AG04450 (cell line): ENCODE measurements around the gene DMD. TPM values are rescaled to one million over a fixed set of nuclear protein-coding genes. Genes with fewer than 3 reads are reported as not detected.

Experiments used
- CTCF ChIA-PET: fragments of 300-600, 350-600 bp; formaldehyde crosslinking; extraction: SDS; loops from one replicate; lab custom pipeline; 2022; ENCODE audit warnings: antibody characterized with exemption, inconsistent platforms; lab: Charles Lee
- POLR2A ChIA-PET: fragments of 350-600 bp; formaldehyde crosslinking; extraction: SDS; loops from one replicate; lab custom pipeline; 2021; ENCODE audit warnings: antibody characterized with exemption, inconsistent platforms; lab: Yijun Ruan, JAX
- DNase-seq: peaks from one replicate; pipeline ENCODE4 v3.0.0-alpha.2; 2011; ENCODE audit warnings: low read depth, low spot score
- H3K27ac ChIP-seq: one replicate; pipeline ENCODE4 v1.5.1; 2012; ENCODE audit warnings: low read depth, low read length, control low read depth
- H3K27me3 ChIP-seq: one replicate; pipeline ENCODE4 v1.6.0; 2012; ENCODE audit warnings: low read length; ENCODE audit not compliant: control insufficient read depth, insufficient read depth
- H3K4me3 ChIP-seq: 2 replicates; pipeline ENCODE4 v1.5.1; 2011; ENCODE audit warnings: mild to moderate bottlenecking, low read depth, low read length, control low read depth
- H3K9me3 ChIP-seq: 2 replicates; pipeline ENCODE4 v1.5.1; 2012; ENCODE audit warnings: low read length; ENCODE audit not compliant: control insufficient read depth, insufficient read depth
- CTCF ChIP-seq: IDR thresholded peaks from 2 replicates; pipeline ENCODE4 v1.5.1; 2011; ENCODE audit warnings: low read depth, low read length, control low read depth, inconsistent platforms
- polyA plus RNA-seq: library from polyadenylated mRNA; depleted of rRNA; stranded (reverse); fragments of >200 nt; gene quantifications from 2 replicates; pipeline ENCODE4 v1.2.3, GENCODE V29; 2011

DMD gene
- polyA plus RNA-seq, 1 experiment, result 7.6 TPM

- H3K4me3 ChIP-seq, result no peak overlapping the region
- POLR2A ChIA-PET, result no interaction called here
- H3K9me3 ChIP-seq, result no peaks in the 10 kb centered on the region
- TF ChIP-seq CTCF, result no peak
- H3K27ac ChIP-seq, result no peak overlapping the region
- H3K27me3 ChIP-seq, result peaks cover 2% of the 10 kb centered on the region
- DNase-seq, result no peak
- CTCF ChIA-PET, result no interaction called here
Measured at GRCh38 chrX:31098079-31098478, 2113.3 kb downstream of the DMD start.

GRCh38 chrX:31093639-31093975, 2117.7 kb downstream of the DMD start:
- H3K27ac ChIP-seq, result no peak overlapping the region
- no peak for DNase-seq
- H3K4me3 ChIP-seq, result no peak overlapping the region
- H3K27me3 ChIP-seq, result peaks cover 2% of the 10 kb centered on the region
- ChIA-PET CTCF (no interaction called here), POLR2A (no interaction called here)
- TF ChIP-seq CTCF, result no peak
- H3K9me3 ChIP-seq, result no peaks in the 10 kb centered on the region

GRCh38 chrX:31092970-31093638, 2118.2 kb downstream of the DMD start:
- Histone ChIP-seq H3K9me3 (no peaks in the 10 kb centered on the region), H3K4me3 (no peak overlapping the region), H3K27ac (no peak overlapping the region), H3K27me3 (peaks cover 2% of the 10 kb centered on the region)
- ChIA-PET CTCF (no interaction called here), POLR2A (no interaction called here)
- no peak for DNase-seq
- no peak for TF ChIP-seq CTCF

- H3K9me3 ChIP-seq, result no peaks in the 10 kb centered on the region
- H3K4me3 ChIP-seq, result no peak overlapping the region
- DNase-seq, result no peak
- ChIA-PET CTCF (no interaction called here), POLR2A (no interaction called here)
- no peak overlapping the region for H3K27ac ChIP-seq
- no peak for TF ChIP-seq CTCF
- H3K27me3 ChIP-seq, result peaks cover 2% of the 10 kb centered on the region
Measured at GRCh38 chrX:31092476-31092875, 2118.9 kb downstream of the DMD start.

GRCh38 chrX:31091819-31092218, 2119.5 kb downstream of the DMD start:
- Histone ChIP-seq H3K27ac (no peak overlapping the region), H3K27me3 (peaks cover 2% of the 10 kb centered on the region), H3K9me3 (no peaks in the 10 kb centered on the region), H3K4me3 (no peak overlapping the region)
- DNase-seq, result no peak
- TF ChIP-seq CTCF, result no peak
- ChIA-PET POLR2A (no interaction called here), CTCF (no interaction called here)
